GM20000 (cell line): ENCODE measurements around the gene CLINT1.
A peak's percentile ranks its signal among the peaks of the same experiment; 100 is the strongest.

Experiments
- DNase-seq: peaks from one replicate; pipeline ENCODE4 v3.0.0; 2012; ENCODE audit warnings: low spot score
- CTCF ChIP-seq: IDR thresholded peaks from 2 replicates; pipeline ENCODE4 v1.5.1; 2012; ENCODE audit warnings: mild to moderate bottlenecking, control low read depth; ENCODE audit errors: extremely low read depth, missing control alignments

Gene CLINT1

GRCh38 chr5:157858527-157859226, at the start of gene CLINT1:
CLINT1 (minus strand) TSS chr5:157859145; CDS start chr5:157858970, 175 bp downstream.
- no peak for TF ChIP-seq CTCF
- peak; percentile 87 for DNase-seq

GRCh38 chr5:157908459-157908858, 49.5 kb upstream of the CLINT1 start:
- no peak for TF ChIP-seq CTCF
- DNase-seq: no peak

- DNase-seq: no peak
- TF ChIP-seq CTCF: no peak
These were observed 48.5 kb upstream of the CLINT1 start for GRCh38 chr5:157907479-157907878.

- TF ChIP-seq CTCF: no peak
- no peak for DNase-seq
These were observed 44.1 kb upstream of the CLINT1 start for GRCh38 chr5:157903117-157903450.

GRCh38 chr5:157902449-157903116, 43.6 kb upstream of the CLINT1 start:
- TF ChIP-seq CTCF: no peak
- DNase-seq: no peak

- DNase-seq: no peak
These were observed 41.7 kb upstream of the CLINT1 start for GRCh38 chr5:157900644-157901043.

More at GRCh38 chr5:157900644-157901043, 41.7 kb upstream of the CLINT1 start:
- no peak for TF ChIP-seq CTCF
